Measurements from ENCODE around the gene FCER1A. TPM values are rescaled to one million over a fixed set of nuclear protein-coding genes. Genes with fewer than 3 reads are reported as not detected.

Gene FCER1A
- total and polyA plus RNA-seq, 9 of the 15 experiments (the other 6 are each of a cell fraction or from before 2014, with no cell fraction given), result 0.04 TPM; not detected in 8

DNA sequence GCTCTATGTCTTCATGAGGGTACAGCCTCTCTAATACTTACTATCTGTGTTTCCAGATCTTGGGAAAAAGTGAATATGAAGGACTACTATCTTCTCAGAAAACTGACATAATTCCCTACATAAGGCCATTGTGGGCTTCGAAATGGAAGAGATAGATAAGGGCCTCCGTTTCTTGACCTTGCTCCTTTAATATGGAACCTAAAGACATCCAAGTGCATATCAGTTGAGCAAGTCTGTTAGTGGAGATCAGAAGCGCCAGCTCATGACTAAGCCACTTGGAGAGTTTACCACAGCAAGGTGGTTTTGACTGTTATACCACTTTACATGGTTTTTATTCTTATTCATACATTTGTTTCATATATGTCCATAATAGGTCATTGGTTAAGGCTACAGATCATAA, 35.3 kb upstream of the FCER1A start (continued):
- TF ChIP-seq, protein P1, sequence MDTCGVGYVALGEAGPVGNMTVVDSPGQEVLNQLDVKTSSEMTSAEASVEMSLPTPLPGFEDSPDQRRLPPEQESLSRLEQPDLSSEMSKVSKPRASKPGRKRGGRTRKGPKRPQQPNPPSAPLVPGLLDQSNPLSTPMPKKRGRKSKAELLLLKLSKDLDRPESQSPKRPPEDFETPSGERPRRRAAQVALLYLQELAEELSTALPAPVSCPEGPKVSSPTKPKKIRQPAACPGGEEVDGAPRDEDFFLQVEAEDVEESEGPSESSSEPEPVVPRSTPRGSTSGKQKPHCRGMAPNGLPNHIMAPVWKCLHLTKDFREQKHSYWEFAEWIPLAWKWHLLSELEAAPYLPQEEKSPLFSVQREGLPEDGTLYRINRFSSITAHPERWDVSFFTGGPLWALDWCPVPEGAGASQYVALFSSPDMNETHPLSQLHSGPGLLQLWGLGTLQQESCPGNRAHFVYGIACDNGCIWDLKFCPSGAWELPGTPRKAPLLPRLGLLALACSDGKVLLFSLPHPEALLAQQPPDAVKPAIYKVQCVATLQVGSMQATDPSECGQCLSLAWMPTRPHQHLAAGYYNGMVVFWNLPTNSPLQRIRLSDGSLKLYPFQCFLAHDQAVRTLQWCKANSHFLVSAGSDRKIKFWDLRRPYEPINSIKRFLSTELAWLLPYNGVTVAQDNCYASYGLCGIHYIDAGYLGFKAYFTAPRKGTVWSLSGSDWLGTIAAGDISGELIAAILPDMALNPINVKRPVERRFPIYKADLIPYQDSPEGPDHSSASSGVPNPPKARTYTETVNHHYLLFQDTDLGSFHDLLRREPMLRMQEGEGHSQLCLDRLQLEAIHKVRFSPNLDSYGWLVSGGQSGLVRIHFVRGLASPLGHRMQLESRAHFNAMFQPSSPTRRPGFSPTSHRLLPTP (IDR thresholded peaks at IDR 0.05; ENCODE audit: borderline replicate concordance, extremely low read depth, insufficient read length), result no peak
- TF ChIP-seq, protein P2, sequence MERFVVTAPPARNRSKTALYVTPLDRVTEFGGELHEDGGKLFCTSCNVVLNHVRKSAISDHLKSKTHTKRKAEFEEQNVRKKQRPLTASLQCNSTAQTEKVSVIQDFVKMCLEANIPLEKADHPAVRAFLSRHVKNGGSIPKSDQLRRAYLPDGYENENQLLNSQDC (CRISPR knock-in tag; IDR thresholded peaks at IDR 0.05), result no peak
- TF ChIP-seq, protein P3, sequence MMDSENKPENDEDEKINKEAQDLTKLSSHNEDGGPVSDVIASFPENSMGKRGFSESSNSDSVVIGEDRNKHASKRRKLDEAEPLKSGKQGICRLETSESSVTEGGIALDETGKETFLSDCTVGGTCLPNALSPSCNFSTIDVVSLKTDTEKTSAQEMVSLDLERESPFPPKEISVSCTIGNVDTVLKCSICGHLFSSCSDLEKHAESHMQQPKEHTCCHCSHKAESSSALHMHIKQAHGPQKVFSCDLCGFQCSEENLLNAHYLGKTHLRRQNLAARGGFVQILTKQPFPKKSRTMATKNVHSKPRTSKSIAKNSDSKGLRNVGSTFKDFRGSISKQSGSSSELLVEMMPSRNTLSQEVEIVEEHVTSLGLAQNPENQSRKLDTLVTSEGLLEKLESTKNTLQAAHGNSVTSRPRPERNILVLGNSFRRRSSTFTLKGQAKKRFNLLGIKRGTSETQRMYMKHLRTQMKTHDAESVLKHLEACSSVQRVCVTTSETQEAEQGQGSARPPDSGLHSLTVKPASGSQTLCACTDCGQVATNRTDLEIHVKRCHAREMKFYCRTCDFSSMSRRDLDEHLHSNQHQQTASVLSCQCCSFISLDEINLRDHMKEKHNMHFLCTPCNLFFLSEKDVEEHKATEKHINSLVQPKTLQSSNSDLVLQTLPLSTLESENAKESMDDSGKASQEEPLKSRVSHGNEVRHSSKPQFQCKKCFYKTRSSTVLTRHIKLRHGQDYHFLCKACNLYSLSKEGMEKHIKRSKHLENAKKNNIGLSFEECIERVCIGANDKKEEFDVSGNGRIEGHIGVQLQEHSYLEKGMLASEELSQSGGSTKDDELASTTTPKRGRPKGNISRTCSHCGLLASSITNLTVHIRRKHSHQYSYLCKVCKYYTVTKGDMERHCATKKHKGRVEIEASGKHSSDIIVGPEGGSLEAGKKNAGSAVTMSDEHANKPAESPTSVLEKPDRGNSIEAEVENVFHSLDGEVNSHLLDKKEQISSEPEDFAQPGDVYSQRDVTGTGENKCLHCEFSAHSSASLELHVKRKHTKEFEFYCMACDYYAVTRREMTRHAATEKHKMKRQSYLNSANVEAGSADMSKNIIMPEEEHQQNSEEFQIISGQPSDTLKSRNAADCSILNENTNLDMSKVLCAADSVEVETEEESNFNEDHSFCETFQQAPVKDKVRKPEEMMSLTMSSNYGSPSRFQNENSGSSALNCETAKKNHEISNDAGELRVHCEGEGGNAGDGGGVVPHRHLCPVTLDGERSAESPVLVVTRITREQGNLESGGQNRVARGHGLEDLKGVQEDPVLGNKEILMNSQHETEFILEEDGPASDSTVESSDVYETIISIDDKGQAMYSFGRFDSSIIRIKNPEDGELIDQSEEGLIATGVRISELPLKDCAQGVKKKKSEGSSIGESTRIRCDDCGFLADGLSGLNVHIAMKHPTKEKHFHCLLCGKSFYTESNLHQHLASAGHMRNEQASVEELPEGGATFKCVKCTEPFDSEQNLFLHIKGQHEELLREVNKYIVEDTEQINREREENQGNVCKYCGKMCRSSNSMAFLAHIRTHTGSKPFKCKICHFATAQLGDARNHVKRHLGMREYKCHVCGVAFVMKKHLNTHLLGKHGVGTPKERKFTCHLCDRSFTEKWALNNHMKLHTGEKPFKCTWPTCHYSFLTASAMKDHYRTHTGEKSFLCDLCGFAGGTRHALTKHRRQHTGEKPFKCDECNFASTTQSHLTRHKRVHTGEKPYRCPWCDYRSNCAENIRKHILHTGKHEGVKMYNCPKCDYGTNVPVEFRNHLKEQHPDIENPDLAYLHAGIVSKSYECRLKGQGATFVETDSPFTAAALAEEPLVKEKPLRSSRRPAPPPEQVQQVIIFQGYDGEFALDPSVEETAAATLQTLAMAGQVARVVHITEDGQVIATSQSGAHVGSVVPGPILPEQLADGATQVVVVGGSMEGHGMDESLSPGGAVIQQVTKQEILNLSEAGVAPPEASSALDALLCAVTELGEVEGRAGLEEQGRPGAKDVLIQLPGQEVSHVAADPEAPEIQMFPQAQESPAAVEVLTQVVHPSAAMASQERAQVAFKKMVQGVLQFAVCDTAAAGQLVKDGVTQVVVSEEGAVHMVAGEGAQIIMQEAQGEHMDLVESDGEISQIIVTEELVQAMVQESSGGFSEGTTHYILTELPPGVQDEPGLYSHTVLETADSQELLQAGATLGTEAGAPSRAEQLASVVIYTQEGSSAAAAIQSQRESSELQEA (IDR thresholded peaks at IDR 0.05; ENCODE audit: low read depth), result no peak
- TF ChIP-seq, protein P4, sequence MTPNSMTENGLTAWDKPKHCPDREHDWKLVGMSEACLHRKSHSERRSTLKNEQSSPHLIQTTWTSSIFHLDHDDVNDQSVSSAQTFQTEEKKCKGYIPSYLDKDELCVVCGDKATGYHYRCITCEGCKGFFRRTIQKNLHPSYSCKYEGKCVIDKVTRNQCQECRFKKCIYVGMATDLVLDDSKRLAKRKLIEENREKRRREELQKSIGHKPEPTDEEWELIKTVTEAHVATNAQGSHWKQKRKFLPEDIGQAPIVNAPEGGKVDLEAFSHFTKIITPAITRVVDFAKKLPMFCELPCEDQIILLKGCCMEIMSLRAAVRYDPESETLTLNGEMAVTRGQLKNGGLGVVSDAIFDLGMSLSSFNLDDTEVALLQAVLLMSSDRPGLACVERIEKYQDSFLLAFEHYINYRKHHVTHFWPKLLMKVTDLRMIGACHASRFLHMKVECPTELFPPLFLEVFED (CRISPR knock-in tag; conservative IDR thresholded peaks at IDR 0.05), result no peak
- TF ChIP-seq POU5F1 (IDR thresholded peaks at IDR 0.05; ENCODE audit: borderline replicate concordance, low read depth, low read length, partially characterized antibody) (no peak), FOSL1 (tag; conservative IDR thresholded peaks at IDR 0.05) (peak; percentile 90), TEAD4 (IDR thresholded peaks at IDR 0.05; ENCODE audit: low read length) (peak; percentile 87), TEAD4 (CRISPR knock-in tag; IDR thresholded peaks at IDR 0.05; ENCODE audit: borderline replicate concordance) (no peak), KLF10 (CRISPR knock-in tag; IDR thresholded peaks at IDR 0.05) (no peak), NR2C1 (IDR thresholded peaks at IDR 0.05) (no peak), NR2C1 (tag; IDR thresholded peaks at IDR 0.05) (no peak), POLR2AphosphoS5 (IDR thresholded peaks at IDR 0.05; ENCODE audit: control insufficient read depth, insufficient read depth, low read depth, low read length) (peak; percentile 38; the same call in 1 of the 2 replicates), TRIM24 (IDR thresholded peaks at IDR 0.05) (peak; percentile 55 to 59; a peak in 2 of 4 replicates), GATAD2A (IDR thresholded peaks at IDR 0.05) (no peak)
- TF ChIP-seq, protein P5, sequence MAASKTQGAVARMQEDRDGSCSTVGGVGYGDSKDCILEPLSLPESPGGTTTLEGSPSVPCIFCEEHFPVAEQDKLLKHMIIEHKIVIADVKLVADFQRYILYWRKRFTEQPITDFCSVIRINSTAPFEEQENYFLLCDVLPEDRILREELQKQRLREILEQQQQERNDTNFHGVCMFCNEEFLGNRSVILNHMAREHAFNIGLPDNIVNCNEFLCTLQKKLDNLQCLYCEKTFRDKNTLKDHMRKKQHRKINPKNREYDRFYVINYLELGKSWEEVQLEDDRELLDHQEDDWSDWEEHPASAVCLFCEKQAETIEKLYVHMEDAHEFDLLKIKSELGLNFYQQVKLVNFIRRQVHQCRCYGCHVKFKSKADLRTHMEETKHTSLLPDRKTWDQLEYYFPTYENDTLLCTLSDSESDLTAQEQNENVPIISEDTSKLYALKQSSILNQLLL (CRISPR knock-in tag; IDR thresholded peaks at IDR 0.05; ENCODE audit: borderline replicate concordance), result no peak
